Measurements from ENCODE around the gene CCR4.
A peak's percentile ranks its signal among the peaks of the same experiment; 100 is the strongest.
"Not testable (repeated sequence)": the region's sequence is repeated elsewhere in the genome, so short reads cannot be mapped to it uniquely, and the experiment has no call there.

Gene CCR4

DNA sequence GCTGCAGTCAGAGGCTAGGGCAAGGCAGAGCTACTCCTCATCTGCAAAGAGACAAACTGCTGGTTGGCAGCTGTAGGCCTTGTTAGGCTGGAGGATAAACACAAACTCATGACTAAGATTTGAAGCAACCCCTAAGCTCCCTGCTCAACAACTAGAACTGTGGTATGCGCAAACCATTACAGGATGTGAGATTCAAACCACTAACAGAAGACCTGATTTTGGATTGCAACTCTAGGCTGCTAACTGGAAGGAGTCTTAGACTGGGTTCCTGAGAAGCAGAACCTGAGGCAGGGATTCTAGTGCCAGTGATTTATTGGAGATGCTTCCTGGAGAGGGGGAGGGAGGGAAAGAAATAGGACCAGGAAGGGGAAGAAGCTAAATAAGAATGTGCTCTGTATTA, 22.5 kb downstream of the CCR4 start:
- DNase-seq (ENCODE audit: extremely low spot score, insufficient read length, low read depth): no peak
- no peak for FAIRE-seq

DNA sequence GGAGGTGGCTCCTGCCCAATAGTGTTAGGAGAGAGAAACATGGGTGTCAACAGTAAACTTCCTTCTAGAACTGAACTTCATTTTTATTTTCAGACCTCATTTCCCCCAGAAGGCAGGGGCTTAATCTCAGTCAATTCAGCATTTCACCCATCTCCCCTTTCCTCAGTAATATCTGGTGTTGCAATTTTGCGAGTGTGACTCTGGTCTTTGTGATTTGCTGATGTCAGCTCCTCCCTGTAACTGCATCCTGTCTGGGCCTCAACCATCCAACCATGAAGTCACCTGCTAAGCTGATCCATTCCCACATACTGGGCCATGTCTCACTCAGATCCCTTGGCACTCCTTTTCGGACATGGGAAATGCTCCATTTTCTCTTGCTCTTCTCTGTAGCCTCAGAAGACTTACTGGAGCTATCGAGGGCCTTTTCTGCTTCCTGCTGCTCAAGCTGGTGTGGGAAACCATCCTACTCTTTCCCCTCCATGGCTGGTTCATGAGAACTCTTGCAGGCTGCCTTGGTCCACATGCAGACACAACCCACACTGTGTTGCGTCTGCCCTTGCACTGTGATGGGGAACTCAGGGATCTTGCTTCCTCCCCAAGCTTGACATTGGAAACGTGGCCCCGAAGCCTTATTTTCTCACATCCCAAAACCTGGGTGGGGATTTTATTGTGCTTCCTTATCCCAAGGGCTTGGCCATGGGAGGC, 24.6 kb downstream of the CCR4 start:
- DNase-seq (ENCODE audit: extremely low spot score, insufficient read length, low read depth) (no peak), FAIRE-seq (no peak)

DNA sequence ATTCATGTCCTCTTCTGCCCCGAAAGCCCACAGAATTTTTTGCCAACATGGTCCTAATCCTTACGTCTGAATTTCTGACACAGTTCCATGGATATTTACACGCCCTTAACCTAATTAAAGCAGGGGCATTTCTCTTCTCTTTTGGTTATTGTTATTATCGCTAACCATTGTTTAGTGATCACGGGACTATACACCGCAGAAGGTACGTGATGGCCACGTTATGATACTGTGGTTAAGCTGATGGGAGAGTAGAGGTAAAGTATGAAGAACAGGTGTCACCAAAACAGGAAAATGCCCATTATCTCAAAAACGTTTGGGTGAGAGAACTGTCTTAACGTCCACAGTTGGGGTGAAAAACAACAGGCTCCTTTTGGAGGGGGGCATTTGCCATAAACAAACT, 26.4 kb downstream of the CCR4 start:
- FAIRE-seq: no peak
- DNase-seq (ENCODE audit: extremely low spot score, insufficient read length, low read depth): no peak

DNA sequence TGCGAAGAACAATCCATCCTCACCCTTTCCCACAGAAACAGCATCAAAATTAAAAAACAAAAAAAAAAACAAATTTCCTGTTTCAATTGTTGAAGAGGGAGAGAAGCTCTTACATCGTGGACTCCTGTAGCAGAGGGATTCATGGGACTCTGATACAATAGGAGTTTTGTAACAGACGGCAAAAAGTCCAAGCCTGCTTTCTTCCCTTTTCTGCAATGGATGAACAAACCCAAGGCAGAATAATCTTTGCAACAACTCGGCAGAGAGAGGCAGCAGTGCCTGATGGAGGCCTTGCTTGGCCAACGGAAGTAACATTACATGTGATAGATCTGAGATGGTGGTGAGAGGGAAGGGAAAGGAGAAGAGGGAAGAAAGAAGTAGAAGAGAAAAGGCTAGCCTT, 26.9 kb downstream of the CCR4 start:
- FAIRE-seq (no peak), DNase-seq (ENCODE audit: extremely low spot score, insufficient read length, low read depth) (no peak)

DNA sequence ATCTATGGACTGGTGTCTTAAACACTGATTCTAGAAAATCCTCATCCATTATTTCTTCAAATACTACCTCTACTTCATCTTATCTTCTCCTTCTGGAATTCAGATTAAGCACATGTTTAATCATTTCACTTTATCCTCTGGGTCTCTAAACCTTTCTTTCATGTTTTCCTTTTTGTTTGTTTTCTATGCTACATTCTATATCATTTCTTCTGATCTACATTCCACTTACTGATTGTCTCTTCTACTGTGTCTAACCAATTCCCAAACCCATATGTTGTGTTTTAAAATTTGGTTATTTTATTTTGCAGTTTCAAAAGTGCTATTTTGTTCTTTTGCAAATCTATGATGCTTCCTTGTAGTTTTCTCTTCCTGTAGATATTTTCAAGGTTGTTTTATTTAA, 31.7 kb downstream of the CCR4 start:
- no peak for DNase-seq (ENCODE audit: extremely low spot score, insufficient read length, low read depth)

DNA sequence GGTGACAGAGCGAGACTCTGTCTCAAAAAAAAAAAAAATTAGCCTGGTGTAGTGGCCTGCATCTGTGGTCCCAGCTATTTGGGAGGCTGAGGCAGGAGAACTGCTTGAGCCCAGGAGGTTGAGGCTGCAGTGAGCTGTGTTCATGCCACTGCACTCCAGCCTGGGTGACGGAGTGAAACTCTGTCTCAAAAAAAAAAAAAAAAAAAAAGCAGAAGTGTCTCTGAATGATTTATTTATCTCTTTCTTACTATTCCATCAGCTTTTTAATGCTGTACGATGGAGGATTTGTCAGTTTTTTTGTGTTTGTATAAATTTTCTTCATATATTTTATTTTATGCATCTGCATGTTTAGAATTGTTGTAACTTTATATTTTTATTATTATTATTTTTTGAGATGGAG, 33.5 kb downstream of the CCR4 start:
- not testable (repeated sequence) for FAIRE-seq; DNase-seq (ENCODE audit: extremely low spot score, insufficient read length, low read depth)

More for the DNA sequence above, 31.7 kb downstream of the CCR4 start:
- FAIRE-seq: no peak

DNA sequence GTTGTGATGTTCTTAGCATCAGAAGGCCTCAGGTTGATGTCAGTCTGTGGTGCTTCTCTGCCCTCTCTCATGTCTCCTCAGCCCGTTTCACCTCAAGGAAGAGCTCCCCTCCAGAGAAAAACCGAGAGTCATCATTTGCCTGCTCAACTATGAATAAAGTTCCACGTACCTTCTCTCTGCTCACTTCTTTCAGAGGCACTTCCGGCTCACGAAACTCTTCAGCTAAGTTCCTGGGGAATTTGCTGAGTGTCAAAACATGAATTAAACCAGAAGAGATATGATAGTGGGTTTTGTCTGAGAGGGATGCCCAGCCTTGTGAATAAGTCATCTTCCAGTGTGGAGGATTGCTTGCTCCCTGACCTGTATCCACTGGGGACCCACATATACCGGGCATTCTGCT, 37.7 kb downstream of the CCR4 start:
- FAIRE-seq (no peak), DNase-seq (ENCODE audit: extremely low spot score, insufficient read length, low read depth) (no peak)

DNA sequence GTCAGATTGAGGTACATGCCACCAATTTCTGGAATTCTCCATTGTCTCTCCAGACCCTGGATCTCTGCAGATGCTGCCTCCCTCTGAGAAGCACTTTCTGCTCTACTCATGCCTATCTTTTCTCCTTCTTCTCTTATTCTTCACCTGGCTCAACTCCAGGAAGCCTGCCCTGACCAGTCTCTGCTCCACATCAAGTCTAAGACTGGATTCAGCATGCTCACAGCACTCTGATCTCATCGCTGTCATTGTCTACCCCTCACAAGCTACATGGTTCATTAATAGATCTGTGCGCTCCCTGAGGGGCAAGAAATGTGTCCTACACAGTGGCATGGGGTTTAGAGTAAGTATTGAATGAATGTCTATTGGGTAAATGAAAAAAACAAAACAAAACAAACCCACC, 38.7 kb downstream of the CCR4 start:
- DNase-seq (ENCODE audit: extremely low spot score, insufficient read length, low read depth): no peak
- FAIRE-seq: no peak

DNA sequence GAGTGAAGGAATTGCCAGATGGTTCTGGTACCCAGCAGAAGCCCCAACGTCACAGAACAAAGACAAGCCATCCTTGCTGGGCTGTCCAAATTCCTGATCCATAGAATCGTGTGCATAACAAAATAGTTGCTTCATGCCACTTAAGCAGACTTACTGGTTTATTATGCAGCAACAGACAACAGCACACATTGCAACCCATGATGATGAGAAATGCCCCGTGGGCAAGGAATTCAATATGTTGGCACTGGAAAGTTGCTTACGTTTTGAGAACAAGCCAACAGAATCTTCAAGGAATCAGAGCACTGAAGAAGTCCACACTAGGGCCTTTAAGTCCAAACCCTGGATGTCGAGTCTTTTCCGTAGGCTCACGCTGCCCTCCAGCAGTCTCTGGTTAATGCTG, 40.3 kb downstream of the CCR4 start:
- FAIRE-seq: no peak
- no peak for DNase-seq (ENCODE audit: extremely low spot score, insufficient read length, low read depth)

DNA sequence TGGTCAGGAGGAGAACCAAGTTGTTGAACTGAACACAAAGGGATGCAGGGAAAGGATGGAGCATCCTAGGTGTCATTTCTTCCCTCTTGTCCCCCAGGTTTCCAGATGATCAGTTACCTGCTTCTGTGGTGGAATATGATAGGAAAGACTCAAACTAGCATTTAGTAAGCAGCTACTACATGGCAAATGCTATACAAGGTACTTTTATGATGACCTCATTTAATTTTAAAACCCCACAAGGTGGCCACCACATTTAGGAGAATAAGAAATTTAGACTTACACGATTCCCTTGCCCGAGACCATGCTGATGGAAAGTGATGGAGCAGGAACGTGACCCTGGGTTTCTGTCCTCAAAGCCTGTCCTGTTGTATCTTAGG, 40.9 kb downstream of the CCR4 start:
- no peak for FAIRE-seq
- no peak for DNase-seq (ENCODE audit: extremely low spot score, insufficient read length, low read depth)

DNA sequence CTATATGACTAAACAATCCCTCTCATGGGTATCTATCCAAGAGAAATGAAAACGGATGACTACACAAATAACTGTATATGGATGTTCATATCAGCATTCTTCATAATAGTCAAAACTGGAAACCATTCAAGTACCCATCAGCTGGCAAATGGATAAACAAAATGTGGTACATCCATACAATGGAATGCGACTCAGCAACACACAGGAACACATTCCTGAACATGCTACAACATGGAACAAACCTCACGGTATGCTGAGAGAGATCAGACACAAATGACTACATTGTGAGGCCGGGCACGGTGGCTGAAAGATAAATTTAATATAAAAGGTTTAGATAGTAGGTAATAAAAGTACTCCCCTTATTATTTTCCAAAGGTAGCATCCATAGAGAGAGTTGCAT, 42.6 kb downstream of the CCR4 start:
- DNase-seq (ENCODE audit: extremely low spot score, insufficient read length, low read depth) (no peak), FAIRE-seq (no peak)

DNA sequence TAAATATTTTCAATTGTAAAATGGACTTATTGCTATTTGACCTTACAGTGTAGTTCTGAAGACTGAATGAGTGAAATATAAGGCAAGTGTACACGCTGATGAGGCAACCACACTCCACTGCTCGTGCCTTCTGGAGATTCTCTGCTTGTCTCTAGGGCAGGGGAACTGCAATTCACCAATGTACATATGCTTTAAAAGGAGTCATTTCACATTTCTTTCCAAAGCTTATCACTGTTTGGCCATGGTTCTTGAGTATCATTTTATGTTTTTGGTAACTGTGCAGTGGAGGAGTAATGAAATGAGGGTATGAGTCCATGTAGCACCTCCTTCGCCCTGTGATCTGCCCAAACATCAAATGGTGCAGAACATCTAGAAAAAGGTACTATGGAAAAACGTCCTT, 43.7 kb downstream of the CCR4 start:
- DNase-seq (ENCODE audit: extremely low spot score, insufficient read length, low read depth): no peak

DNA sequence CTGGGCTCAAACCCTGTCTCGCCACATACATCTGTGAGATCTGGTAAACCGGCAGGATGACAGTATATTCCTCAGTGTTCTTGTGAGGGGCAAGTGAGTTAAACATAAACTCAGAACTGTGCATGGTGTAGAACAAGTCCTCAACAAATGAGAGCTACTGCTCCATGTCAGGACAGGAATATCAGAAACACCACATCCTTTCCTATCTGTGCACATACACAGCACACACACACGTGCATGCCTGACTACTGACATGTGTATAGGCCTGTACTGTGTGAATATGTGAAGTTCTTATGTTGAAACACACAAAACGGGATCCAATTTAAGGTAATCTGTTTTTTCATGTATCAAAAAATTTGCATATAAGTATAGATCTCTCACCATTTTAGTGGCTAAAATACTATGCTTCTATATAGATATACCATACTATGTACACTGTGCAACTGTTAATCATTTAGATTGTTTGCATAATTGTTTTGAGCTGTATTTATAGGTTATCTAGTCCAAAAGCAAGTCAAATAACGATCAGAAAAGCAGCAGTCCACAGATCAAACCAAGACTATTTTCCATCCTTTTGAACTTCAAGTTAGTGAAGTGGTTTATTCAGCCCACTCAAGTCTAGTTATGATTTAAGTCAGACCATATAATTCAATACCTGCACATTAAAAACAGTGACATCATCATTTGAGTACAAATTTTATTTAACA, 44.8 kb downstream of the CCR4 start:
- DNase-seq (ENCODE audit: extremely low spot score, insufficient read length, low read depth) (no peak), FAIRE-seq (no peak)

More for the DNA sequence above, 43.7 kb downstream of the CCR4 start:
- no peak for FAIRE-seq

DNA sequence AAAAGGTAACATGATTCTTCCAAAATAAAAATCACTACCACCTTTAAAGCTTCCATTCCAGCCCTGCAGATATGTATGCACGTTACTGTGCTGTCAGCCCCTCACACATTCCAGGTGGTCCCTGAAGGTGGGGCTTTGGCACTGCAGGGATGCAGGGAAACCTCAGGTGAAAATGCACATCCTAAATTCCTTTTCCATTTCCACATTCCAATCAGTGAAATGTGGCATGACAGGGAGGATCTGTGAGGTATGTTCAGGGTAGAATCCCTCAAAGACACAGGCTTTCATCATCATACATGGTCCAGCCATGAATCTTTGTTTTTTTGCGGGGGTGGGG, 45.3 kb downstream of the CCR4 start:
- FAIRE-seq: no peak
- no peak for DNase-seq (ENCODE audit: extremely low spot score, insufficient read length, low read depth)

DNA sequence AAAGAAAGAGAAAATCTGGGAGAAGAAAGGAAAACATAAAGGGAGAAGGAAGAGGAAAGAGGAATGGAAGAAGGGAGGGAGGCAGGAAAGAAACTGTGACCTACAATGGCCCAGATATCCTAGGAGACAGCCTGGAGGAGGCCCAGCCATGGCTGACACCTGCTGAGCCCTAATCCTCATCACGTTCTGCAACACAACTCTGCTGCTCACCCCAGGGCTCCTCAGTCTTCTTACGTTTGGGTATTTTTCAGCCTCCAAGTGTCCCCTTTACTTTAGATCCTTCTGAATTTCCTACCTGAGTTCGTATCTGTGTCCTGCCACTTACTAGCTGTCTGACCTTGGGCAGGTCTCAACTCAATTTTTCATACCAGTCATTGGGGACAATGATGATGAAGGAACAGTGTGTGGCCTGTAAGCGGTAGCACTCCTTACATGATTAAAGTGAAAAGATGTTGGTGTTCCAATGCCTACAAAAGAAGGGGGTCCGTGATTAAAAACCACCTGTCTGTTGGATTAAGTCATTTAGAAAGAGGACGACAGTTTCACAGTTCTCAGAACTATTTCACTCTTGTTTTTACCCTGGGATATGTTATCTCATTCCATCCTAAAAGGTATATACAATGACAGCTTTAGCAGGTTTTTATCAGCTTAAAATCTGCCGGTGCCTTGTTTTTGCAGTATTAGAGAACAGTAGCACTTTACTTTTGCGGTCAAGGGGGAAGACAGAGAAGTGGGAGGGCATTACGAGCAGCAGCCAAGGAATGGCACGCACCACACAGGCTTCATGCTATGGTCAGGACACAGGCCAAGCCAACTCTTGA, 47.4 kb downstream of the CCR4 start:
- no peak for DNase-seq (ENCODE audit: extremely low spot score, insufficient read length, low read depth)
- no peak for FAIRE-seq

DNA sequence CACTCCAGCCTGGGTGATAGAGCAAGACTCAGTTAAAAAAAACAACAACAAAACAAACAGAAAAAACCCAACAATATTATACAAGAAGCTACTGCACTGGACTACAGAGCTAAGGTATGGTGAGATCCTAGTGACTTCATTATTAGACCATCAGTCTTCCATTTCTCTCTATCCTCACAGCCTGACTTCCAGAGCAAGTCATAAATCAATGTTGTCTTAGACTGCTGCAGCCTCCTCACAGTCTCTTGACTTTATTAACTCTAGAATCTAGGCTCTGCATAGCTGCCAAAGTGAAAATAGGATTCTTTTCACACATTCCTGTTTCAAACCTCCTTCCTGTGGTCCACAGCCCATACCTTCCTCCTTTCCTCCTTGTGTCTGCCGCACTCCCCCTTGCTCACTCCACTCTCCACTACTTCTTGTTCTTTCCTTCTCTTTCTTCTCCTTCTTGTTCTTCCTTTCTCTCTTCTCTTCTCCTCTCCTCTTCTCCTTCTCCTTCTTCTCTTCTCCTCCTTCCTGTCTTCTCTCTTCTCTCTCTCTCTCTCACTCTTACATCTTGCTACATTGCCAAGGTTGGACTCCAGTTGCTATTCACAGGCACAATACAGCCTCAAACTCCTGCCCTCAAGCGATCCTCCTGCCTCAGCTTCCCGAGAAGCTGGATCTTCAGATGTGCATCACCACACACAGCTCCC, 49.4 kb downstream of the CCR4 start:
- no peak for FAIRE-seq

DNA sequence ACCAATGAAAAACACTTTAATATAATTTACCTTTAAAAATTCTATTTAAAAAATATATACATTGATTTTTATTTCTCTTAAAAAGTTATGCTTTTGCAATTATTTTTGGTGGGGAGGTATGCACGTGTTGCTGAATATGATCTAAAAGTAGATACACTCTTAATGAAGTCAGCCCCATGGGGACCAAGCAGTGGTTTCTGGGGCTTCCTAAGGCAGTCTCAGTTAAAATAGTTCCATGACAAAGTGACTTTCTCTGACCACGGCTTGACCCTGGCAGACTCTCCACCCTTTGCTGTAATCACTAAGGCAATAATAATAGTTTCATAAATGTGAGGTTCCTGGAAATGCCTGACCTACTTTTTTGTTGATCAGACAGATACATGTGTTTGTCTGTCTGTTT, 50.4 kb downstream of the CCR4 start:
- FAIRE-seq: peak; percentile 12

More for the DNA sequence above, 49.4 kb downstream of the CCR4 start:
- DNase-seq (ENCODE audit: extremely low spot score, insufficient read length, low read depth): no peak

DNA sequence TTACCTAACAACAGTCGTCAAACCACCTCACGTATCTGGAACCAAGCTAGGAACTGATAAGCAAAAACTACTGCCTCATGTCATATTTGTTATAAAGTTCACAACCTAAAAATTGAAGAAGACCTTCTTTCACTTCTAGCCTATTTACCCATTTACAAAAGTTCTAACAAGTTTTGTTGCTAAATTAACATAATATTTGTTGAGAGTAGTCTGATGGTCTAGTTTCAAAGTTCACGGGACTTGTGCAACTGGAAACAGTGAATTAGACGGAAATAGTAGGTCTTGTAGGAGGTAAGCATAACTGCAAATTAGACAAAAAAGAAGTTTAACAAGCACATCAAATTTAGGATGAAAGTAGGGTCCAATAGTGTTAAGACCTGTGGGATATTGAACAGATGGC, 51.9 kb downstream of the CCR4 start:
- FAIRE-seq: no peak

More for the DNA sequence above, 50.4 kb downstream of the CCR4 start:
- DNase-seq (ENCODE audit: extremely low spot score, insufficient read length, low read depth): no peak

DNA sequence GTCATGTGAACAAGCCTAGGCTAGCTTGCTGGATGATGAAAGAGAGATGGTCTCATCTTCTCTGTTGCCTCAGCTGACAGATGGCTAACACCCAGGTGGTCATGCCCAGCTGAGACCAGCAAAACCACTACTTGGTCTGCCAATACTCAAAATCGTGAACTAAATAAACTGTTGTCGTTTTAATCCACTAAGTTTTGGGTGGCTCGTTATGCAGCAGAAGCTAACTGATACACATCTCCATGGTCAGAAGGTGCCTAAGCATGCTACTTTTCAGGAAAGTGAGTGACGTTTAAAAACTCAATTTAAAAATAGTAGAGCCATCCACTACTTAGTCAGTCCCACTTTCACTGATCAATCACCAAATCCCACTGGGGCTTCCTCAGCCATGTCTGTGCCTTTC, 52.8 kb downstream of the CCR4 start:
- DNase-seq (ENCODE audit: extremely low spot score, insufficient read length, low read depth) (no peak), FAIRE-seq (no peak)

More for the DNA sequence above, 51.9 kb downstream of the CCR4 start:
- no peak for DNase-seq (ENCODE audit: extremely low spot score, insufficient read length, low read depth)

DNA sequence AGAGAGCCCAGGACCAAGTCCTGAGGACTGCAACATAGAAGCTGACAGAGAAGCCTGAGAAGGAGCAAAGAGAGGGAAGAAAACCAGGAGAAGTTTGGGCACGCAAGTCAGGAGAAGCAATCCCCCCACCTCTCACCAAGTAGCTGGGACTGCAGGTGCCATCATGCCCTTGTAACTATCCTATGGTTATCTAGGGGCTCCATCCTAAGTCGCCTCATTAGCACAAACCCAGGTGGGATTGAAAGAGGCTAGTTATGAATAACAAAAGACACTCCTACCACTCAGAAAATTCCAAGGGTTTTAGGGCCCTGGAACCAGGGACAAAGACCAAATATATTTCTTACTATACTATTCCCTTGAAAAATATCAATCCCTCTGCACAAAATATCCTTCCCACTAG, 53.5 kb downstream of the CCR4 start:
- FAIRE-seq (no peak), DNase-seq (ENCODE audit: extremely low spot score, insufficient read length, low read depth) (no peak)

Data from GM18507 (cell line).